Endothelial cell of umbilical vein (primary cell): ENCODE measurements around the gene TRIM7.

Source experiments
- CTCF ChIP-seq, 2 donors: IDR thresholded peaks; 1 replicate in 1 of 2; 2 replicates in 1 of 2; pipeline ENCODE4 v1.5.1; 2011; ENCODE audit warnings: low read length in 2 of 2, mild to moderate bottlenecking in 2 of 2, moderate library complexity in 2 of 2, control low read depth in 1 of 2, inconsistent platforms in 1 of 2, low read depth in 1 of 2; ENCODE audit not compliant: insufficient read depth in 1 of 2; ENCODE audit errors: extremely low read depth in 1 of 2
- EZH2 ChIP-seq: IDR thresholded peaks from 2 replicates; pipeline ENCODE4 v1.6.1; 2012; ENCODE audit warnings: borderline replicate concordance, low read depth, mild to moderate bottlenecking, moderate library complexity, low read length, inconsistent platforms; ENCODE audit not compliant: severe bottlenecking
- JUN ChIP-seq: IDR thresholded peaks from 2 replicates; pipeline ENCODE4 v1.6.1; 2011; ENCODE audit warnings: borderline replicate concordance, low read depth; ENCODE audit not compliant: insufficient read length, insufficient read depth
- MAX ChIP-seq: IDR thresholded peaks from 2 replicates; pipeline ENCODE4 v1.6.1; 2011; ENCODE audit not compliant: insufficient read depth, insufficient read length
- POLR2A ChIP-seq: IDR thresholded peaks from 2 replicates; pipeline ENCODE4 v1.6.1; 2012; ENCODE audit warnings: low read depth, mild to moderate bottlenecking, control low read depth, low read length
- POLR2AphosphoS5 ChIP-seq: IDR thresholded peaks from 2 replicates; pipeline ENCODE4 v1.6.1; 2012; ENCODE audit warnings: low read depth, mild to moderate bottlenecking, control low read depth, low read length, moderate library complexity; ENCODE audit not compliant: insufficient read depth

- TF ChIP-seq CTCF (IDR thresholded peaks at IDR 0.05; ENCODE audit: extremely low read depth in 1 of 2, insufficient read depth in 1 of 2, low read depth in 1 of 2, low read length in 2 of 2) (no peak), JUN (no peak), POLR2AphosphoS5 (no peak), POLR2A (no peak), MAX (no peak), EZH2 (no peak)
Measured at GRCh38 chr5:181149806-181150733, 54.9 kb downstream of the TRIM7 start.
